Neuron (in vitro differentiated cells): ENCODE data around the gene VDR.
"Not testable (repeated sequence)": the region's sequence is repeated elsewhere in the genome, so short reads cannot be mapped to it uniquely, and the experiment has no call there.

Source experiments
- H2AFZ ChIP-seq: one replicate; pipeline ENCODE4 v1.6.1; 2013; ENCODE audit warnings: low read depth, mild to moderate bottlenecking, inconsistent platforms, low read length, moderate library complexity
- H3K27me3 ChIP-seq: one replicate; pipeline ENCODE4 v1.6.1; 2013; ENCODE audit warnings: low read length; ENCODE audit not compliant: insufficient read depth
- H3K36me3 ChIP-seq: one replicate; pipeline ENCODE4 v1.6.1; 2013; ENCODE audit warnings: low read length; ENCODE audit not compliant: insufficient read depth
- H3K4me1 ChIP-seq: one replicate; pipeline ENCODE4 v1.6.1; 2013; ENCODE audit warnings: low read length; ENCODE audit not compliant: insufficient read depth
- H3K4me3 ChIP-seq: 2 replicates; pipeline ENCODE4 v1.5.1; 2013; ENCODE audit warnings: mild to moderate bottlenecking, low read length, moderate library complexity
- H3K9me3 ChIP-seq: one replicate; pipeline ENCODE4 v1.6.1; 2013; ENCODE audit warnings: low read length

Gene VDR

DNA sequence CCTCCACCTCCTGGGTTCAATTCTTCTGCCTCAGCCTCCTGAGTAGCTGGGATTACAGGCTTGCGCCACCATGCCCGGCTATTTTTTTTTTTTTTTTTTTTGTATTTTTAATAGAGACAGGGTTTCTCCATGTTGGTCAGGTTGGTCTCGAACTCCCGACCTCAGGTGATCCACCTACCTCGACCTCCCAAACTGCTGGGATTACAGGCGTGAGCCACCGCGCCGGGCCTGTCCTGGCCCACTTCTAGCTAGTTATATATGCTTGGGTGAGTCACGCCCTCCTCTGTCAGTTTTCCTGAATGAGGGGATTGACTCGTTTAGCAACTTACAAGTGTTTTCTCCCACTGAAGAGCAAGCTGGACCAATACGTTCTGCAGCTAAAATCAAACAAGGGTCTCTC, 62.3 kb downstream of the VDR start:
- not testable (repeated sequence) for H3K27me3 ChIP-seq, H3K4me1 ChIP-seq, H3K9me3 ChIP-seq, H3K36me3 ChIP-seq, H3K4me3 ChIP-seq, H2AFZ ChIP-seq

DNA sequence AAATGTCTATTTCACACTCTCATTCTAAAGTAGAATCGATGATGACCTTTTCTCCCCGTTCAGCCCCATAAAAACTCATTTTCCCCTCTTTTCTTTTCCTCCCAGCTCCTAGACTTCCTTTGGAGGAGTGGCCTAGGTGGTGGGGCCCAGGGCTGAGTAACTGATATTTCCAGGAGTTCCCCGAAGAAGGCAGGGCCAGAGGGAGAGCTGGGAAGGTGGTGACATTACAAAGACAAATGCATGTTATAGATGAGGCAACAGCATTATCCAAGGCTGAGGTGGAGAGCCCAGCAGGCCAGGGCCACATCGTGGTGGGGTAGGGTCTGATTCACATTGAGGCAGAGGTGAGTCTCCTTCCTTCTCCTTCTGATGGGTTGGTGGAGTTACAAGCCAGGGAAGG, 62.9 kb downstream of the VDR start:
- H3K27me3 ChIP-seq, result peaks cover 3% of the 10 kb centered on the region

DNA sequence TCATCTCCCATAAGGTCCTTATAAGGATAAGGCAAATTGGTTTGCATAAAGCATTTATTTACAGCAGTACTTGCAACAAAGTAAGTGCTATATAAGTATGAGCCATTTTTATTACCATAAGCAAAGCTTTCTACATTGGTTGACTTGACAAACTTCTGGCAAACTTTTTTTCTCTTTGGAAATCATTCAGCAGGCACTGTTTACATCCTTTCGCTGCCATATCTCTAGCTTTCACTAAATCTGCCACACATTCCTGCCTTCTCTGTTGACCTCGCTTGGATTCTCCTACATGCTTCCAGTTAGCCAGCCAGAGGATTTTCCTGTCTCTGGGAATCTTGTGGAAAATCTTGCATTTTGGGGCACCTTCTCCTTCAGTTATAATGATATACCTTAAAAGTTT, 63.3 kb downstream of the VDR start:
- Histone ChIP-seq H3K27me3 (peaks cover 3% of the 10 kb centered on the region), H3K36me3 (no peaks in the 10 kb centered on the region), H3K4me3 (no peak overlapping the region), H2AFZ (no peak overlapping the region), H3K9me3 (no peaks in the 10 kb centered on the region), H3K4me1 (no peaks in the 10 kb centered on the region)

More for the DNA sequence above, 62.9 kb downstream of the VDR start:
- Histone ChIP-seq H3K4me1 (no peaks in the 10 kb centered on the region), H3K36me3 (no peaks in the 10 kb centered on the region), H2AFZ (no peak overlapping the region), H3K4me3 (no peak overlapping the region), H3K9me3 (no peaks in the 10 kb centered on the region)

DNA sequence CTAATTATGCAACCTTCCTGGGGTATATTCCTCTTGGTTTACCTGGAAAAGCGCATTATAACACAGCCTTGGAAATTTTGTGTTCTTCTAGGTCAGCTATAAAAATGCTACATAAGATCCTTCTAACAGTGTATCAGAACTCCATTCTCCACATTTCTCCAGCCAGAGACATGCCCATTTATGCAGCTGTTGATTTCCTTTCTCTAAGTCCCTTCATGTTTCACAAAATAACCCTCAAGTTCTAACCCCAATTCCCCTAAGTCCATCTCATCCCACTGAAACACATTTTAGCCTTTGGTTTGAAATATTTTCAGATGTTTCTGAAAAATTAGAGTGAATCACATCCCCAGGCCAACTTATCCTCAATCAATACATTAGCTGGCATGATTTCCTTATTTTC, 64.2 kb downstream of the VDR start:
- H3K36me3 ChIP-seq, result no peaks in the 10 kb centered on the region
- peaks cover 3% of the 10 kb centered on the region for H3K27me3 ChIP-seq
- H3K4me3 ChIP-seq, result no peak overlapping the region
- H3K4me1 ChIP-seq, result peaks cover 4% of the 10 kb centered on the region
- no peak overlapping the region for H2AFZ ChIP-seq
- no peaks in the 10 kb centered on the region for H3K9me3 ChIP-seq

DNA sequence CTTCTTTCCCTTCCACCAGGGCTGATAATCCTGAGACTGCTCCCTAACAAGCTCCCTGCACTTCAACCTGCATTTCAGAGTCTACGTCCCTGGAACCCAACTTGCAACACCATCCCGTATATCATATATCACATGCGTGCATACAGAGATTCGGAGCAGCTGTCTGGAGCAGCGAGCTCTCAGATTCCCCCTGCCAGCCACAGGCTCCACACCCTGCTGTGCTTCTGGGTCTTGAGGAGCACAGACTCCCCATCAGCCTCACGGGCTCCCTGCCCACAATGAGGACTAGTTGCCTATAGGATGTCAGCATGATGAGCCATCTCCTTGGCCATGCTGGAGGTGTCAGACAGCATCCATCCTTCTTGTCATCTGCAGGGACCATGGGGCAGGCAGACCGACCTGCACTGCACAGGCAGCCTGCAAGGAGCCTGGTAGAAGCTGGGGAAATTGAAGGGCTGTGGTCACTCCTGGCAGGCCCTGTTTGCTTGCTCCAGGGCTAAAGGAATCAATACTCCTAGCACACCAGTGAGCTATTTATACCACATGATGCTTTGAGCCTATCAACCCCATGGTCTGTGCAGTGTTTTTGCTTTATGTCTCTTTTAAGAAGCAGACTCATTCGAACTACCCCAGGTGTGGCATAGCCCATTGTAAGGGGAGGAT, 65.4 kb downstream of the VDR start:
- no peak overlapping the region for H3K4me3 ChIP-seq
- H3K36me3 ChIP-seq, result no peaks in the 10 kb centered on the region
- H2AFZ ChIP-seq, result no peak overlapping the region
- H3K4me1 ChIP-seq, result peaks cover 5% of the 10 kb centered on the region
- peaks cover 3% of the 10 kb centered on the region for H3K27me3 ChIP-seq
- no peaks in the 10 kb centered on the region for H3K9me3 ChIP-seq

DNA sequence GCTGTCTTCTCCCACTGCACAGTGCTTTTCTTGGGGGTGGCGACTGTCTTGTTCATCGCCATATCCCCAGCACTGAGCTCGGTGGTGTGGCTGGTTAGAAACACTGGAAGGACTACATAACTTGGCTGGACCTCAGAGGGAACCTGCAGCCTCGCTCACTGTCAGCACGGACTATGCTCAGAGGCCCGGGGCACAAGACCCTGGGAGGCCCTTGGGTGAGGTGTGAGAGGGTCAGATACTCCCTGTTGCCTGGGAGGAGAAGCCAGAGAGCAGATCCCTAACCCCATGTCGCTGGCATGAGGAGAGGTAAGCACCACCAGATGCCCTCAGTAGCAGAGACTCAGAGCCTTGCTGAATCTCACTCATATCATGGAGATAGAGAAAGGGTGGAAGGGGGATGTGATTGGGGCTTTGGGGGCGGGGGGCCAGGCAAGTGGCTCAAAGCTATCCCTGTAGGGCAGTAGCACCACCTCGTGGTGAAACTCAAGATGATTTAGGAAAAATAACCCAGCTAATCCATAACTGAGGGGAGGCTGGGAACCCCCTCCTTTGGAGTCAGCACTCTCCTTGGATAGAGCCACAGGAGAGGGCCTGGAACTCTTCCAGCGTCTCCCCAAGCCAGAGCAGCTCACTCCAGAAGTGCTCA, 66.4 kb downstream of the VDR start:
- no peaks in the 10 kb centered on the region for H3K9me3 ChIP-seq
- no peak overlapping the region for H3K4me3 ChIP-seq
- H3K4me1 ChIP-seq, result peaks cover 5% of the 10 kb centered on the region
- no peaks in the 10 kb centered on the region for H3K36me3 ChIP-seq
- no peak overlapping the region for H2AFZ ChIP-seq
- peaks cover 3% of the 10 kb centered on the region for H3K27me3 ChIP-seq

DNA sequence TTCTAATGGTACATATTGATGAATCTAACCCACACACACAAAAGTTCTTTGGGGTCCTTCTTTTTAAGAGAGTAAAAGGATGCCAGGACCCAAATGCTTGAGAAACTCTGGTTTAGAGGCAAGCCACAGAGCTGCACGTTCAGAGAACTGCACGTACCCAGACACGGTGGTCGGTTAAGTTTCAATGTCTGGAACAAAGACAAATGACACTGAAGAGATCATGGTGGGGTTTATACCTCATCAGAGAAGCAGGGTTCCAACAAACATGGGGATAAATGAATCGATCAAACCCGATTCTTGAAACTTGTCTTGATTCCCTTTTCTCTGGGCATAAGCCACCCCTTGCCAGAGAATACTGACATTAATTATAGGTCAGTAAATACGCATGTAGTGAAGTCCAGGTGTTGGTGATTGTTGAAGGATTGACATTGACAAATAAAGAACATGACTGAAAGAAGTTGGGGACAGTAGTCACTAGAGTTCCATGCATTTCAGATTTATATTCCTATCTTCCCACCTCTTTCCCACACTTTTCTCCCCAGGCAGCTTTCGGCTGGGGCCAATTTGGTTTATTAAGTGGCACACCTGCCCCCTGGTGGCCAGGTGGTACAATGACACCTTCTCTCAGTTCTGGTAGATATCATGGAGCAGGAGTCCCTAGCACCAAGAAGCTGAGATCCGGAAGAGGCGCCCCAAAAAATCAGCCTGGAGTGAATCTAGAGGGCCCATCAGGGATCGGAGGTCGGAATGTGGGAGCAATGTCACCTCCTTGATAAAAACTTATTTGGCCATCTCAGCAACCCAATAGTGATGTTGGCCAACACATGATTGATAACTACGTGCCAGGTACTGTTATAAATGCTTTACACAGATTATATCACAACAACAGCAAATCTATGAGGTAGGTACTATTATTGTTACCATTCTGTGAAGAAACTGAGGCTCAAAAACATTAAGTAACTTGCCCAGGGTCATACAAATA, 67.3 kb downstream of the VDR start:
- Histone ChIP-seq H3K9me3 (no peaks in the 10 kb centered on the region), H3K36me3 (no peaks in the 10 kb centered on the region), H3K4me3 (no peak overlapping the region), H3K4me1 (peaks cover 5% of the 10 kb centered on the region), H2AFZ (no peak overlapping the region), H3K27me3 (peaks cover 3% of the 10 kb centered on the region)

DNA sequence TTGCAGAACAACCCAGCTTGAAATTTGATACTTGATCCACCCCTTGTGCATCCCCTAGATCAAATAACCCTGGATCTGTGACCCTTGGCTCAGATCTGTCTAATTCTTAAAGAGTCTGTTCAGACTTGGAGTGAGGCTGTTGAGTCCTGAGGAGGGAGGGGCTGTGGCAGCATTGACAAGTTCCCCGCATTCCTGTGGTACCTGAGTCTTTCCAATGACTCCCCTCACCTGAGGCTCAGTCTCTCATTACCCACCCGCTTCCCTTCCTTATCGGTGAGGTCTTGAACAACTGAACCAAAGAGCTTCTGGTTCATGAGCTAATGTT, 69.0 kb downstream of the VDR start:
- Histone ChIP-seq H3K27me3 (no peaks in the 10 kb centered on the region), H3K9me3 (no peaks in the 10 kb centered on the region), H3K36me3 (no peaks in the 10 kb centered on the region), H2AFZ (no peak overlapping the region), H3K4me1 (peaks cover 5% of the 10 kb centered on the region), H3K4me3 (no peak overlapping the region)

DNA sequence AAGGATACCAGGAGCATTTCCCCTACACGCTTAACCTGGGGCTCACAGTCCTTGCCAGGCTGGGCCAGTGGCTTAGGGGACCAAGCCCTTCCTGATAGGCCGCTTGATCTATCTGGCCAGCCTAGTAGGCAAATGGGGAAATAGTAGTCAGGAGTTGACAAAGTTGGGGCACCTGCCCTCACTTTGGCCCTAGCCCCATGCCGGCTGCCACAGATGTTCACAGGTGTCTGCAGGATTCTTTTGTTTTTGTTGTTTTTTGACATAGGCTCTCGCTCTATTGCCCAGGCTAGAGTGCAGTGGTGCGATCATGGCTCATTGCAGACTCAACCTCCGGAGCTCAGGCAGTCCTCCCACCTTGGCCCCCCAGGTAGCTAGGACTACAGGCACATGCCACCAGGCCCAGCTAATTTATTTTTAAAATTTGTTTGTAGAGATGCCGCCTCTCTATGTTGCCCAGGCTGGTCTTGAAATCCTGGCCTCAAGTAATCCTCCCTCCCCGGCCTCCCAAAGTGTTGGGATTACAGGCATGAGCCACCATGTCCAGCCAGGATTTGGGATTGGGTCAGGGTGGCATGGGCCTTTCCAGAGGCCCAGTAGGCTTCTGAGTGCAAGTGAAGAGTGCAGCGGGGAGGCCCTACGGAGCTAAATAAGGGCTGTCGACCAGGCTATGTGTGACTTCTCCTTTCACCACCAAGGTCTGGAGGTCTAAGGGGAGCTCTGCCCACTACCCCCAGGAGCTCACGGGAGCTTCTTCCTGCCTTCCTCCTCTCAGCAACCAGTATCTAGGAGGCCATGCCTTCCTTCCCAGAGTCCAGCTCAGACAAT, 69.6 kb downstream of the VDR start:
- H3K4me3 ChIP-seq, result no peak overlapping the region
- no peaks in the 10 kb centered on the region for H3K36me3 ChIP-seq
- no peak overlapping the region for H2AFZ ChIP-seq
- H3K27me3 ChIP-seq, result no peaks in the 10 kb centered on the region
- H3K9me3 ChIP-seq, result no peaks in the 10 kb centered on the region
- peaks cover 5% of the 10 kb centered on the region for H3K4me1 ChIP-seq

DNA sequence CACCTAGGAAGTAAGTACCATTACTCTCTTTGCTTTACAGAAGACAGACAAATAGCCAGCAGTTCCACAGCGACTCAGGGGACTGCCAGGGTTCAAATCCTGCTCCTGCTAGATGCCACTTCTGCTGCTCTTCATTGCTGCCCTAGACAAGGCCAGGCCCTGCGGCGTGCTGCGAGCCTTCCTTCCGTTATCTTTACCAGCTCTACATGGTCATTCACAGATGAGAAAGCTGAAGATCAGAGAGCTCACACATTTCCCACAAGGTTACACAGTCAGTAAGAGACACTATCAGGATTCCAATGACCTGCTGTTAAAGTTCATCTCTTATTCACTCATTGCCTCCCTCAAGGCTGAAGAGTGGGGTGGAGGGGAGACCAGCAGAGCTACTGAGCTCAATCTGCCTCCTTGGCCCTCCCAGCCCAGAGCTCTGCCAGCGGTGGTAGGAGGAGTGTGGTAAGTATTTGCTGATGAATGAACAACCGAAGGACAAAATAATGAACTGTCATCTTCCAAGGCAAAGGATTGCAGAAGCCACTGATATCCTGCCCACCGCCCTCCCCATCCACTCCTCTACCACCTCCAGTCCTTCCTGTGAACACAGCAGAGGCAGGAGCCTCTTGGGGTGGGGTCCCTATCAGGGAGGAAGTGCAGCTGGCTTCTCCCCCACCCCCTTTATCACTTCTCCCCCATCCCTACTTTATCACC, 70.4 kb downstream of the VDR start:
- Histone ChIP-seq H3K27me3 (no peaks in the 10 kb centered on the region), H2AFZ (no peak overlapping the region), H3K4me3 (no peak overlapping the region), H3K4me1 (peaks cover 5% of the 10 kb centered on the region), H3K36me3 (no peaks in the 10 kb centered on the region), H3K9me3 (no peaks in the 10 kb centered on the region)

DNA sequence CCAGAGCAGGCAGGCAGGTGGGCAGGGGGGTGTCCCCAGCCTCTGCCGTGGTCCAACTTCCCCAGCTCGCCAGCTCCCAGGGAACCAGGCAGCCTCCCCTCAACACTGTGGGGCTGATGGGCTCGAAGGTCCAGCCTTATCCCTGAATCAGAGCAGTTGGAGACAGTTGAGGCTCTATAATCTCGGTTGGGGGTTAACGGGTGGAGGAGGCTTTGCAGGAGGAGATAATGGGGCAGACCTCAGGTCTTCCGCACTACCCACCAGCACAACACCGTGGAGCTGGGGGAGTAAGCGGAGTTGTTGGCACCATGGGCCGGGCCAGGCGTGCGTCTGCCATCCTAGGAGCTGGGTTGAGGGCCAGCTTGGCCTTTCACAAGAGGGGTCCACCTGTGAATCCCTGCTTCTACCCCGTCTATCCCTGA, 71.2 kb downstream of the VDR start:
- H3K4me3 ChIP-seq, result no peak overlapping the region
- no peaks in the 10 kb centered on the region for H3K9me3 ChIP-seq
- no peak overlapping the region for H2AFZ ChIP-seq
- H3K36me3 ChIP-seq, result no peaks in the 10 kb centered on the region
- peaks cover 5% of the 10 kb centered on the region for H3K4me1 ChIP-seq
- no peaks in the 10 kb centered on the region for H3K27me3 ChIP-seq

DNA sequence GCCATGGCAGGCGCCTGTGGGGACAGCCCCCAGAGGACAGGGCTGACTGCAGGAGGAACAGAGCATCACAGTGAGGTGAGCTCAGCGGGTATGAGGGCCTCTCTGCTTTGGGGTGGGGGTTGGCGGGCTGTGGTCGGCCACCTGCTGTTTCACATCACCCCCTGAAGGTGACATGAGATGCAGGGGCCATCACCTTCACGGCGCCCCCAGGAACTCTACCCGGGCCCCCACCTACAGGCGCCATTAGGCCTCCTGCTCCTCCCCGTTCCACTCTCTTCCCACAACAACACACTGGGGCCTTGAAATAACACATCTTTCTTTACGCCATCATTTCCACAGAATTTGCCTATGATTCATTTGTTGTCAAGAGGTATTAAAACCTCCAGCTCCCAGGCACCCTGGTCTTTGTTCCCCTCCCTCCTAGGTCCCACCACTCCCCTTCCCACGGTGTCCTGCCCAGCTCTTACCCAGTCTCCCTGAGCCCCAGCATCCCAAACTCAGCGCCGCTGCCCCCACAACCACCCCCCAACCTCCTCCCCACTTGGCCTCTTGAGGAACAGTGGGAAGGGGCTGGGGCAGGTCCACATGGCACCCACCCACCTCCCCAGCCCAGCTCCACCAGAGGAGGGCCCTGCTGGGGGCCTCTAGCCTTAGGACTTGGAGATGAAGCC, 72.4 kb downstream of the VDR start:
- no peak overlapping the region for H3K4me3 ChIP-seq
- peaks cover 5% of the 10 kb centered on the region for H3K4me1 ChIP-seq
- no peak overlapping the region for H2AFZ ChIP-seq
- H3K9me3 ChIP-seq, result no peaks in the 10 kb centered on the region
- no peaks in the 10 kb centered on the region for H3K27me3 ChIP-seq
- no peaks in the 10 kb centered on the region for H3K36me3 ChIP-seq
